ENCODE results near the gene DDX39A. TPM values are rescaled to one million over a fixed set of nuclear protein-coding genes. Genes with fewer than 3 reads are reported as not detected.

DDX39A gene
- total RNA-seq, 3 donors from 2014 or later = 56.9 to 85.5 (median 66.5) TPM

DNA sequence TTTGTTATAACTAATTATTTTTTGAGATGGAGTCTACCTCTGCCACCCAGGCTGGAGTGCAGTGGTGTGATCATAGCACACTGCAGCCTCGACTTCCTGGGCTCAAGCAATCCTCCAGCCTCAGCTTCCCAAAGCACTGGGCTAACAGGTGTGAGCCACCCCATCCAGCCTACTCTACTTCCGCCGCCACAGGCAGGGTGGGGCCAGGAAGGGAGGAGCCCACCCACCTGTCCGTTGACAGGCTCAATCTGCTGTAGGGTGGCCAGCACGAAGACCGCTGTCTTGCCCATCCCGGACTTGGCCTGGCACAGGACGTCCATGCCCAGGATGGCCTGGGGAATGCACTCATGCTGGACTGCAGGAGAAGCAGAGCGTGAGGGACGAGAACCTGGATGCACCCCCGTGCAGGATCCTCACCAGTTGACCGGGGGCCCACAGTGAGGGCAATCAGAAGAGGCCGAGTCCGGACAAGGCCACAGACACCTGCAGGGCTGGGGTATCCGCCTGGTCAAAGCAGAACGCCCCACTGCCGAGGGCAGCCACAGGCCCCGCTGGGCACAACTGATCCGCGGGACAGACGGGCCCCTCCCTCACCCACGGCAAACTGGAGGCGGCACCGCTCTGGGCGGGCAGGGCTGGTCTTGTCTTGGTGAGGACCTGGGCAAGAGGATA, 6.7 kb downstream of the DDX39A start:
- TF ChIP-seq, protein P1, sequence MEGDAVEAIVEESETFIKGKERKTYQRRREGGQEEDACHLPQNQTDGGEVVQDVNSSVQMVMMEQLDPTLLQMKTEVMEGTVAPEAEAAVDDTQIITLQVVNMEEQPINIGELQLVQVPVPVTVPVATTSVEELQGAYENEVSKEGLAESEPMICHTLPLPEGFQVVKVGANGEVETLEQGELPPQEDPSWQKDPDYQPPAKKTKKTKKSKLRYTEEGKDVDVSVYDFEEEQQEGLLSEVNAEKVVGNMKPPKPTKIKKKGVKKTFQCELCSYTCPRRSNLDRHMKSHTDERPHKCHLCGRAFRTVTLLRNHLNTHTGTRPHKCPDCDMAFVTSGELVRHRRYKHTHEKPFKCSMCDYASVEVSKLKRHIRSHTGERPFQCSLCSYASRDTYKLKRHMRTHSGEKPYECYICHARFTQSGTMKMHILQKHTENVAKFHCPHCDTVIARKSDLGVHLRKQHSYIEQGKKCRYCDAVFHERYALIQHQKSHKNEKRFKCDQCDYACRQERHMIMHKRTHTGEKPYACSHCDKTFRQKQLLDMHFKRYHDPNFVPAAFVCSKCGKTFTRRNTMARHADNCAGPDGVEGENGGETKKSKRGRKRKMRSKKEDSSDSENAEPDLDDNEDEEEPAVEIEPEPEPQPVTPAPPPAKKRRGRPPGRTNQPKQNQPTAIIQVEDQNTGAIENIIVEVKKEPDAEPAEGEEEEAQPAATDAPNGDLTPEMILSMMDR (IDR thresholded peaks at IDR 0.05) = no peak
- no peak overlapping the region for H3K4me3 ChIP-seq
- DNase-seq (no peak), ATAC-seq (no peak)
- H3K9me3 ChIP-seq = no peaks in the 10 kb centered on the region
- intact Hi-C loops (cut with DNase I, micrococcal nuclease) = no loop called here
- H3K4me1 ChIP-seq (ENCODE audit: low read depth) = peaks cover 31% of the 10 kb centered on the region
- H3K36me3 ChIP-seq (ENCODE audit: low read depth) = peaks cover 9% of the 10 kb centered on the region

DNA sequence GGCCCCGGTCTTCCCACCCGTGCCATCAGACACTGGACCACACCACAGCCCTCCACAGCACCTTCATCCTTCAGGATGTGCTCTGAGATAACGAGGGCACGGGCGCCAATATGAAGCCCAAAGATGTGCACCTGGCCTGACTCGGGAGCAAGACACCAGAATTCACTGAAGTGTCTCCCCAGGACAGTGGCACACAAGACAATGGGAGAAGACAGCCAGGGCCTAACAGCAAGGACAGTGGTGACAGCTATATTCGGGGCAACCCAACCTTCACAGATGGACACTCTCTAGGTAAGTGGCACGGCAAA, 7.2 kb downstream of the DDX39A start:
- ATAC-seq (no peak), DNase-seq (no peak)
- intact Hi-C loops (cut with DNase I, micrococcal nuclease) = no loop called here
- H3K4me1 ChIP-seq (ENCODE audit: low read depth) = peaks cover 26% of the 10 kb centered on the region
- no peaks in the 10 kb centered on the region for H3K9me3 ChIP-seq
- H3K4me3 ChIP-seq = no peak overlapping the region
- TF ChIP-seq, protein P1 (IDR thresholded peaks at IDR 0.05) = no peak
- peaks cover 9% of the 10 kb centered on the region for H3K36me3 ChIP-seq (ENCODE audit: low read depth)

DNA sequence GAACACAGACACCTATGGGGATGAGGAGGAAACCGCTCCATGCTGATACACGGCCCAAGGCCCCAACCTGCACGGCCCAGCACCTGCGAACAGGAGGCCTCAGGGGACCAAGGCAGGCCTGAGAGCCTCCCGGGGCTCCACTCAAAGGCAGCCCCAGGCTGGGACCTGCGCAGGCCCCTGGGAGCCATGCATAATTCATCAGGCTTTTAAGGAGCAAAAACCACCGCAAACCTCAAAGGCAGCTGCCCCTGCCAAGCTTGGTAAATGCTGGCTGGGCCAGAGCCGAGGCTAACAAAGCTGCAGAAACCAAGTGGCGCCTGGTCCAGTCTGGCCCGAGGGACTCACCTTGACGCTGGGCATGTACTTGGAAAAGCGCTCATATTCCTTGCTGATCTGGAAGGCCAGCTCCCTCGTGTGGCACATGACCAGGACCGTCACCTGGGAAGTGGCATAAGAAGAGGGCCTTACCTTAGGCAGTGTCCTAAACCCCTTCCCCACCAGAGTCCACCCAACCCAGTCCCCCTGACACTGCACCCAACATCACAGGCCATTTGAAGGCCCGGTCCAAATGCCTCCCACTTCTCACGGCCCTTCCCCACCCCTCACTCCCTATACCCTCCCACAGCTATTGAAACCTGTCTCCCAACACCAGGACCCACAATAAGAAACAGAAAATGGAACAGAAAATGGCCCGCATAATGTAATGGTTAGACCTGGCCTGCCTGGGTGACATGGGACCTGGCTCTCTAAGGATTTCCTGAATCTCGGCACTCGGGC, 7.8 kb downstream of the DDX39A start:
- Histone ChIP-seq H3K4me1 (ENCODE audit: low read depth) (peaks cover 22% of the 10 kb centered on the region), H3K9me3 (no peaks in the 10 kb centered on the region), H3K36me3 (ENCODE audit: low read depth) (peaks cover 9% of the 10 kb centered on the region), H3K4me3 (no peak overlapping the region)
- intact Hi-C loops (cut with DNase I, micrococcal nuclease) = no loop called here
- ATAC-seq = no peak
- TF ChIP-seq, protein P1 (IDR thresholded peaks at IDR 0.05) = no peak
- no peak for DNase-seq

DNA sequence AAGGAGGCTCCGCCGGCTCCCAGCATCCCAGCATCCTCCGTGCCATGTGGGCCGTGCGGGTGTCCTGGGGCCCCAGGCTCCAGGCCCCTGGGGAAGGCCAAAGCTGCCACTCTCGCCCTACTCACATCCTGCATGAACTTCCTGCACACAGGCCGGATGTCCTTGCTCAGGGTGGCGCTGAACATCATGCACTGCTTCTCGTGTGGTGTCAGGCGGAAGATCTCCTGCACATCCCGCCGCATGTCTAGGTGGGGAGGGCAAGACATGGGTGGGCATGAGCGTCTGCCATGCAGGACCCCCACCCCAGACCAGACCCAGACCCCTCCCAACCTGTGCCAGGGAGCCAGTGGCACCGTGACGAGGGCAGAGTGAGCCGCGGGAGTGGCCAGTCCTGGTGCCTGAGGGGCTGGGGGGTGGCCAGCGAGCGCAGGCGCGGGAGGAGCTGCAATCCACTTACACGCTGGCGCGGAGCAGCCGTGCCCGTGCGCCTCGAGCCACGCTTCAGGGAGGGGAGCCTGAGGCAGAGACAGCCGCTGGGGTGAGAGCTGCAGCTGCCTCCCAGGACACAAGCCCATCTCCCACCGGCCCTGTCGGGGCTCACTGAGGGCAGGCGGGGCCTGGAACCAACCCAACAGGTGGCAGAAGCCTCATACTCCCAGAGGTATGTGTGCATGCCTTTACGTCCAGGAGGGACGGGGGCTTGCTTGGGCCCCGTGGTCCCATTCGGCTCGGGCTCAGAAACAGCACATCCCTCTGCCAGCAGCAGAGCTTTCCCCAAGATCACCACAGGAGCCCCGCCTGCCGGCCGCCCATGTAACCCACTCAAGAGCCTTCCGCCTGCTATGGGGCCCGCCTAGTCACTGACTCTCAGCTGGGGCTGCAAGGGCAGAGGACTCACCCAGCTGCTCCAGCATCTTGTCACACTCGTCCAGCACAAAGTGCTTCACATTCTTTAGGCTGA, 8.8 kb downstream of the DDX39A start:
- intact Hi-C loops (cut with DNase I, micrococcal nuclease) = no loop called here
- TF ChIP-seq, protein P1 (IDR thresholded peaks at IDR 0.05) = no peak
- DNase-seq = peak in 2 of 3 donors; percentile 53 to 70
- ATAC-seq = peak; percentile 2
- no peak overlapping the region for H3K4me3 ChIP-seq
- H3K9me3 ChIP-seq = no peaks in the 10 kb centered on the region
- H3K4me1 ChIP-seq (ENCODE audit: low read depth) = peaks cover 25% of the 10 kb centered on the region
- peaks cover 9% of the 10 kb centered on the region for H3K36me3 ChIP-seq (ENCODE audit: low read depth)

DNA sequence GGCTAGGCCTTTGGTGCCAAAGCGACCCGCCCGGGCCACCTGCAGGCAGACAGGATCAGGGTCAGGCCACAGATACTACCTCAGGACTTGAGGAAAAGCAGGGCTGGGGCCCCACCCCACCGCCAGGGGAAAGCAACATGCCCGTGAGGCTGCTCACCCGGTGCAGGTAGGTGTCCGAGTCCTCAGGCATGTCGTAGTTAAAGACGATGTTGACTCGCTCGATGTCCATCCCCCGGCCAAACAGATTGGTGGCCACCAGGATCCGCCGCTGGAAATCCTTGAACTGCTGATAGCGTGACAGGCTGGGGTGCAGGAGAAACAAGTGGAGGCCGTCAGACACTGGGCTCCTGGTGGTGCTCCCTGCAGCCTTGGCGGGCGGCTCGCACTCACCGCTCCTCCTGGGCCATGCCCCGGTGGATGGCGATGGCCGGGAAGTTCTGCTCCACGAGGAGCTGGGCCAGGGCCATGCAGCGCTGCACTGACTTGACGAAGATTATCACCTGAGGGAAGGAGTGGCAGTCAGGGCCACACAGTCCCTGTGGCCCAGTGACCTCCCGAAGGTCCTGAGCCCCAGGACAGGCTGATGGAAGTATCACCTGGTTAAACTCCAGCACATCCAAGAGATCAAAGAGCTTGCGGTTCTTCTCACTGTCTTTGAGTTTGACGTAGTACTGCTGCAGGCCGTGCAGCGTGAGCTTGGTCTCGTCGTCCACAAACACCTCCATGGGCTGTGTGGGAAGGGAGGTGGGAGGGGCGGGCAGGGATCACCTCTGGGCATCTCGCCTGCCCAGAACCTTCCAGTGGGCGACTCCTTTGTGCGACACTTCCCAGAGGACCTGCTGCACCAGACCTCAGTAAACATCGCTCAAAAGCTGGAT, 9.8 kb downstream of the DDX39A start:
- intact Hi-C loops (cut with DNase I, micrococcal nuclease) = no loop called here
- Histone ChIP-seq H3K9me3 (no peaks in the 10 kb centered on the region), H3K4me3 (no peak overlapping the region), H3K4me1 (ENCODE audit: low read depth) (peaks cover 25% of the 10 kb centered on the region), H3K36me3 (ENCODE audit: low read depth) (peaks cover 9% of the 10 kb centered on the region)
- TF ChIP-seq, protein P1 (IDR thresholded peaks at IDR 0.05) = no peak
- ATAC-seq (no peak), DNase-seq (no peak)

Data from mucosa of descending colon (tissue), 3 donors.